ENCODE data around the gene SP140L. TPM values are rescaled to one million over a fixed set of nuclear protein-coding genes. Genes with fewer than 3 reads are reported as not detected.

SP140L gene
- polyA plus RNA-seq, 1 experiment, result 8.7 TPM

- H3K4me3 ChIP-seq (ENCODE audit: low read depth, low read length), result no peak overlapping the region
- CTCF ChIA-PET, result no interaction called here
- no peaks in the 10 kb centered on the region for H3K36me3 ChIP-seq (ENCODE audit: control insufficient read depth, insufficient read depth, low read length)
- DNase-seq (ENCODE audit: low read depth), result no peak
- H3K27me3 ChIP-seq (ENCODE audit: control insufficient read depth, insufficient read depth, low read length), result no peaks in the 10 kb centered on the region
- POLR2A ChIA-PET, result no interaction called here
- TF ChIP-seq CTCF (IDR thresholded peaks at IDR 0.05; ENCODE audit: insufficient read depth, low read depth, low read length), result no peak
Measured at GRCh38 chr2:230319211-230319862, 7.7 kb upstream of the SP140L start.

- CTCF ChIA-PET, result no interaction called here
- POLR2A ChIA-PET, result no interaction called here
- Histone ChIP-seq H3K36me3 (ENCODE audit: control insufficient read depth, insufficient read depth, low read length) (no peaks in the 10 kb centered on the region), H3K27me3 (ENCODE audit: control insufficient read depth, insufficient read depth, low read length) (no peaks in the 10 kb centered on the region), H3K4me3 (ENCODE audit: low read depth, low read length) (no peak overlapping the region)
- no peak for DNase-seq (ENCODE audit: low read depth)
- TF ChIP-seq CTCF (IDR thresholded peaks at IDR 0.05; ENCODE audit: insufficient read depth, low read depth, low read length), result no peak
Measured at GRCh38 chr2:230321031-230321430, 6.0 kb upstream of the SP140L start.

DNA sequence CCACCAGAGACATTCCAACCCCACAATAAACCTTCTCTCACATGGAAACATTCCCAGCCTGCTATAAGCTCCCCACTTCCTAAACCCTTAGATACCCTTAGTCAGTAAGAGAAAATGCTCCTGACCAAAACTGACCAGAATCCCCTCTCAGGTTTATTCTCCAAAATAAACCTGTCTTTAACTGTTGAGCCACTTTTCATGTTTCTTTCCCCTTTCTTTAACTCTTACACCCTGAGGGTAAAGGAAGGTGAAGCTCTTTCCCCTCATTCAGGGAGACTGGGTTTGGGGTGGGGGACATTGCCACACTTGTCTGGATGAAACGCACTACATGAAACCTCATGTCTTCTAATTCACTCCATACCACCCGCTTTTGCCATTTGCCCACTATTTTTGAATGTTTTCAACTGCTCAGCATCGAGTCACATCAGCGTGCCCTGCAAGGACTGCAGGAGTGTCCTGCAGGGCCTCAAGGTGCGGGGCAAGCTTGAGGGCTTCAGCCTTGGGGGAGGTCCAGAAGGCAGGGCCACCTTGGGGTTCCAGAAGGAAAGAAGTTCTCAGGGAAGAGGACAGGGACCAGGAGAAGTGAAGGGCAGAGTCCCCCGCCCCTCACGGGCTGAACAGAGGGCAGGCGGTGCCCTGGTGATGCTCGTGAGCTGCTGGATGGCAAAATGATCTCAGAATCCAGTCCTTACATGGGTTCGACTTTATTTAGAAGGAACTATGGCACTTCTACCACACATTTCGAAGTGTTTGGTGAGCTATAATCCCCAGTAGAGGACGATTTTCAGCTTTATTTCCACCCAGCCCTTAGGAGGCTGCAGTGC lies 4.2 kb upstream of the SP140L start:
- no peak overlapping the region for H3K4me3 ChIP-seq (ENCODE audit: low read depth, low read length)
- DNase-seq (ENCODE audit: low read depth), result no peak
- ChIA-PET POLR2A (no interaction called here), CTCF (no interaction called here)
- H3K27me3 ChIP-seq (ENCODE audit: control insufficient read depth, insufficient read depth, low read length), result no peaks in the 10 kb centered on the region
- TF ChIP-seq CTCF (IDR thresholded peaks at IDR 0.05; ENCODE audit: insufficient read depth, low read depth, low read length), result no peak
- no peaks in the 10 kb centered on the region for H3K36me3 ChIP-seq (ENCODE audit: control insufficient read depth, insufficient read depth, low read length)

DNA sequence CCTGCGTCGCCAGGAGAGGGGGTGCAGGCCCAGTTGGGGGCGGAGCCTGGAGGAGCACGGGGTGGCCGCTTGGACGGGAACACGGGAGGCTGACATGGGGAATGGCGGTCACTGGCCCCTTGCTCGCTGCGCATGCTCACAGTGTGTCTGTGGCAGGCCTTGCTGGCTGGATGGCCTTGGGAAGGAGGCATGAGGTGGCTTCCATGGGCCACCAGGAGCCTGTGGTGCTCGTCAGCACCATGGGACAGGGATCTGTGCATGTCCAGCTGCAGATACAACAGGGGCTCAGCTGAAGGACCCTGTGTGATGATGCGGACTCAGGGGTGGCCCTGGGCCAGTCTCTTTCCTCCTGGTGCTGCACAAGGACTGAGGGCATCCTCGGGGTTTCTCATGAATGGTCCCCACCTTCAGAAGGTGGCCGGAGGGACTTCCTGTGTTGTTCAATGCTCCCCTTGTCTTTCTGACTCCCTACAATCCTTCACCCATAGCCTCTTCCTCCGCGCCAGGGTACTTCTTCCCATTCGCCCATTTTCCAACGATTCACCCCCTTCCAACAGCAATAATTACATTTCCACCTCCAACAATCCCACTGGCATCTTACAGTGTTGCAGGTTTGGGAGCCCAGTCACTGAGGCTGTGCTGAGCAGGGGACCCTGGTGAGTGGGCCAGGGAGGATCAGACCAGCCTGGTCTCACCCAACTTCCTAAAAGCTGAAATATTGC lies 3.4 kb upstream of the SP140L start:
- no peaks in the 10 kb centered on the region for H3K27me3 ChIP-seq (ENCODE audit: control insufficient read depth, insufficient read depth, low read length)
- H3K36me3 ChIP-seq (ENCODE audit: control insufficient read depth, insufficient read depth, low read length), result no peaks in the 10 kb centered on the region
- no peak for DNase-seq (ENCODE audit: low read depth)
- POLR2A ChIA-PET, result no interaction called here
- CTCF ChIA-PET, result no interaction called here
- no peak overlapping the region for H3K4me3 ChIP-seq (ENCODE audit: low read depth, low read length)
- peak; percentile 25; the same call in 1 of the 2 replicates for TF ChIP-seq CTCF (IDR thresholded peaks at IDR 0.05; ENCODE audit: insufficient read depth, low read depth, low read length)

- DNase-seq (ENCODE audit: low read depth), result no peak
- Histone ChIP-seq H3K27me3 (ENCODE audit: control insufficient read depth, insufficient read depth, low read length) (no peaks in the 10 kb centered on the region), H3K4me3 (ENCODE audit: low read depth, low read length) (no peak overlapping the region), H3K36me3 (ENCODE audit: control insufficient read depth, insufficient read depth, low read length) (no peaks in the 10 kb centered on the region)
- POLR2A ChIA-PET, result no interaction called here
- CTCF ChIA-PET, result no interaction called here
- no peak for TF ChIP-seq CTCF (IDR thresholded peaks at IDR 0.05; ENCODE audit: insufficient read depth, low read depth, low read length)
Measured at GRCh38 chr2:230324503-230324902, 2.5 kb upstream of the SP140L start.
